NT2/D1 (cell line): Measurements from ENCODE around the gene LRRC32.

Source experiments
- DNase-seq: peaks from one replicate; pipeline ENCODE4 v3.0.0-alpha.2; 2011; ENCODE audit warnings: low read depth, low spot score
- H3K27me3 ChIP-seq: 2 replicates; pipeline ENCODE4 v1.6.0; 2011; ENCODE audit warnings: mild to moderate bottlenecking; ENCODE audit not compliant: insufficient read length, insufficient read depth
- H3K36me3 ChIP-seq: 2 replicates; pipeline ENCODE4 v1.6.1; 2011; ENCODE audit warnings: mild to moderate bottlenecking, low read length, mixed read lengths; ENCODE audit not compliant: insufficient read depth, insufficient read length
- H3K4me1 ChIP-seq: 2 replicates; pipeline ENCODE4 v1.5.1; 2011; ENCODE audit not compliant: insufficient read depth, insufficient read length
- H3K4me3 ChIP-seq: 2 replicates; pipeline ENCODE4 v1.5.1; 2011; ENCODE audit warnings: low read depth; ENCODE audit not compliant: insufficient read length
- H3K9ac ChIP-seq: 2 replicates; pipeline ENCODE4 v1.6.0; 2011; ENCODE audit warnings: low read depth; ENCODE audit not compliant: insufficient read length
- H3K9me3 ChIP-seq: 2 replicates; pipeline ENCODE4 v1.5.1; 2011; ENCODE audit warnings: mild to moderate bottlenecking, low read length; ENCODE audit not compliant: insufficient read depth
- SUZ12 ChIP-seq: IDR thresholded peaks from 2 replicates; pipeline ENCODE4 v1.6.1; 2011; ENCODE audit not compliant: insufficient read length, insufficient read depth; ENCODE audit errors: extremely low read depth
- YY1 ChIP-seq: IDR thresholded peaks from 2 replicates; pipeline ENCODE4 v1.6.1; 2011; ENCODE audit not compliant: insufficient read length, insufficient read depth
- ZNF274 ChIP-seq: IDR thresholded peaks from 2 replicates; pipeline ENCODE4 v1.6.1; 2011; ENCODE audit warnings: mild to moderate bottlenecking, low read depth, low read length

LRRC32 gene

GRCh38 chr11:76713499-76713898 lies 43.0 kb upstream of the LRRC32 start:
- TF ChIP-seq YY1 (no peak), SUZ12 (no peak), ZNF274 (no peak)
- Histone ChIP-seq H3K36me3 (no peaks in the 10 kb centered on the region), H3K4me1 (no peaks in the 10 kb centered on the region), H3K27me3 (no peaks in the 10 kb centered on the region), H3K9me3 (no peaks in the 10 kb centered on the region), H3K9ac (no peak overlapping the region), H3K4me3 (no peak overlapping the region)
- DNase-seq = no peak

- H3K4me1 ChIP-seq = no peaks in the 10 kb centered on the region
- no peak overlapping the region for H3K4me3 ChIP-seq
- H3K9ac ChIP-seq = no peak overlapping the region
- DNase-seq = no peak
- H3K36me3 ChIP-seq = no peaks in the 10 kb centered on the region
- no peaks in the 10 kb centered on the region for H3K9me3 ChIP-seq
- no peak for TF ChIP-seq SUZ12
- H3K27me3 ChIP-seq = no peaks in the 10 kb centered on the region
Observed at GRCh38 chr11:76712125-76712524, 41.6 kb upstream of the LRRC32 start.

- Histone ChIP-seq H3K9ac (no peak overlapping the region), H3K4me3 (no peak overlapping the region), H3K4me1 (peaks cover 3% of the 10 kb centered on the region), H3K36me3 (no peaks in the 10 kb centered on the region), H3K27me3 (no peaks in the 10 kb centered on the region), H3K9me3 (no peaks in the 10 kb centered on the region)
- DNase-seq = no peak
- TF ChIP-seq YY1 = no peak
- TF ChIP-seq ZNF274 = no peak
- no peak for TF ChIP-seq SUZ12
Observed at GRCh38 chr11:76709756-76710155, 39.2 kb upstream of the LRRC32 start.

- Histone ChIP-seq H3K4me3 (no peak overlapping the region), H3K9me3 (no peaks in the 10 kb centered on the region), H3K36me3 (no peaks in the 10 kb centered on the region), H3K9ac (no peak overlapping the region), H3K27me3 (no peaks in the 10 kb centered on the region), H3K4me1 (peaks cover 3% of the 10 kb centered on the region)
- TF ChIP-seq YY1 (no peak), SUZ12 (no peak), ZNF274 (no peak)
- no peak for DNase-seq
Observed at GRCh38 chr11:76708972-76709660, 38.6 kb upstream of the LRRC32 start.

GRCh38 chr11:76707293-76707825 lies 36.8 kb upstream of the LRRC32 start:
- no peak for DNase-seq
- Histone ChIP-seq H3K27me3 (no peaks in the 10 kb centered on the region), H3K4me1 (peaks cover 5% of the 10 kb centered on the region), H3K36me3 (no peaks in the 10 kb centered on the region), H3K9me3 (no peaks in the 10 kb centered on the region), H3K4me3 (no peak overlapping the region), H3K9ac (no peak overlapping the region)
- TF ChIP-seq YY1 (no peak), ZNF274 (no peak), SUZ12 (no peak)

- no peak overlapping the region for H3K4me3 ChIP-seq
- H3K27me3 ChIP-seq = no peaks in the 10 kb centered on the region
- no peak for TF ChIP-seq ZNF274
- no peaks in the 10 kb centered on the region for H3K9me3 ChIP-seq
- no peak overlapping the region for H3K9ac ChIP-seq
- DNase-seq = no peak
- H3K36me3 ChIP-seq = no peaks in the 10 kb centered on the region
- H3K4me1 ChIP-seq = peaks cover 9% of the 10 kb centered on the region
Observed at GRCh38 chr11:76706667-76707066, 36.1 kb upstream of the LRRC32 start.

GRCh38 chr11:76705826-76706225 lies 35.3 kb upstream of the LRRC32 start:
- DNase-seq = no peak
- H3K9ac ChIP-seq = no peak overlapping the region
- H3K9me3 ChIP-seq = no peaks in the 10 kb centered on the region
- no peaks in the 10 kb centered on the region for H3K36me3 ChIP-seq
- H3K27me3 ChIP-seq = no peaks in the 10 kb centered on the region
- peaks cover 9% of the 10 kb centered on the region for H3K4me1 ChIP-seq
- H3K4me3 ChIP-seq = no peak overlapping the region
- TF ChIP-seq ZNF274 (no peak), YY1 (no peak), SUZ12 (no peak)
